ENCODE measurements around the gene DEPDC5.

DNA sequence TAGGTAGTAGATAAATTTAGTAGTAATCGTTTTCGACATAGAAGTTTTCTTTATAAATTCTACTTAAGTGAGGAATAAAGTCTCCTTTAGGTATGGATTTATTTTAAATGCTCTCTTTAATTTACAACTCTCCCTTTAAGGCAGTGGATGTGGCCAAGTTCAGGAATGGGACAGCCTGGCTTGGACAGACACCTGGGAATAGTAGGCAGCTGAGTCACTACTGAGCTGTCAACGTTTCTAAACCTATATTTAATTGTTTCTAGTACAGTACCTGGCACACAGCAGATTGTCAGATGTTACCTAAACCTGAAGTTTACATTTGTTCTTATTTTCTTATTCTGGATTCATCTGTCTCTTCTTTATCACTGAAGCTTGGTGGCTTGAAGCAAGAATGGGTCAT lies 85.1 kb downstream of the DEPDC5 start:
- TF ChIP-seq, protein P1, sequence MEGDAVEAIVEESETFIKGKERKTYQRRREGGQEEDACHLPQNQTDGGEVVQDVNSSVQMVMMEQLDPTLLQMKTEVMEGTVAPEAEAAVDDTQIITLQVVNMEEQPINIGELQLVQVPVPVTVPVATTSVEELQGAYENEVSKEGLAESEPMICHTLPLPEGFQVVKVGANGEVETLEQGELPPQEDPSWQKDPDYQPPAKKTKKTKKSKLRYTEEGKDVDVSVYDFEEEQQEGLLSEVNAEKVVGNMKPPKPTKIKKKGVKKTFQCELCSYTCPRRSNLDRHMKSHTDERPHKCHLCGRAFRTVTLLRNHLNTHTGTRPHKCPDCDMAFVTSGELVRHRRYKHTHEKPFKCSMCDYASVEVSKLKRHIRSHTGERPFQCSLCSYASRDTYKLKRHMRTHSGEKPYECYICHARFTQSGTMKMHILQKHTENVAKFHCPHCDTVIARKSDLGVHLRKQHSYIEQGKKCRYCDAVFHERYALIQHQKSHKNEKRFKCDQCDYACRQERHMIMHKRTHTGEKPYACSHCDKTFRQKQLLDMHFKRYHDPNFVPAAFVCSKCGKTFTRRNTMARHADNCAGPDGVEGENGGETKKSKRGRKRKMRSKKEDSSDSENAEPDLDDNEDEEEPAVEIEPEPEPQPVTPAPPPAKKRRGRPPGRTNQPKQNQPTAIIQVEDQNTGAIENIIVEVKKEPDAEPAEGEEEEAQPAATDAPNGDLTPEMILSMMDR (IDR thresholded peaks at IDR 0.05), result no peak
- TF ChIP-seq POLR2A (IDR thresholded peaks at IDR 0.05), result no peak
